HG02943 (cell line): ENCODE data around the gene TBC1D14.

Experiments
- ATAC-seq: cut with Tn5 transposase; IDR thresholded peaks from one replicate; pipeline ENCODE4 v1.9.1; 2021; ENCODE audit warnings: mild to moderate bottlenecking, low read depth, moderate library complexity; ENCODE audit not compliant: unreplicated experiment

Gene TBC1D14

DNA sequence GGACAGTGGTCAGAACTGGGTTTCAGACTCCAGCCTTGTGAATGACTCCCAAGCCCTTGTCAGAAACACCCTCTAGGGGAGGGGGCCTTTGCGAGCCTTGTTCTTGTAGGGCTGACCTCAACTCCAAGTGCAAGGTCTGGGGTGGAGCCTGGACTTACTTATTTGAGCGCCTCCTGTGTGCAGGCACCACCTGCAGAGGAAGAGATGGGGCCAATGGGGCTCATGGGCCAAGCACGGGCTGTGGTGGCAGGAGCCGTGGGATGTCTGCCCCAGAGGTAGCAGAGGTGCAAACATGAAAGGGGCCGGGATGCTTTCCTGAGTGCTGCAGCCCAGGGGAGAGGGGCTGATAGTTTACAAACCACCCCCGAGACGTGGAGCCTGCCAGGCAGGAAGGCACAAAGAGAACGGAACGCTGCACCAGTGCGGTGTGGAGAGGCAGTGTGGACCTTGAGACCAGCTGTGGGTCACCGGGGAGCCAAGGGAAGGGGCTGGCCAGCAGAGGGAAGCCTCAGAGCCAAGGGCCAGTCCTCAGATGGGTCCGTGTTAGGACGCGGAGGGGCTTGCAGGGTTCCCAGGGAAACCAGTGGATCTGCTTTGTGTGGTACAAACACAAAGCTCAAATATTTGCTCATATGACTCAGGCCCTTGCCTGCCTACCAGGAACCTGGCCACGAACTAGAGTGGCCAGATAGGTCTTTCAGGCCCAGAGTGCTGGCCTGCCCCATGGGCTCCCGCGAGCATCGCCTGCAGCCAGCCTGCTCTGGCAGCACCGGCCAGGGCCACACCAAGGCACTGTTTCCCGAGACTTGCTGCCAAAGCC is 124.8 kb downstream of the TBC1D14 start:
- no peak for ATAC-seq

DNA sequence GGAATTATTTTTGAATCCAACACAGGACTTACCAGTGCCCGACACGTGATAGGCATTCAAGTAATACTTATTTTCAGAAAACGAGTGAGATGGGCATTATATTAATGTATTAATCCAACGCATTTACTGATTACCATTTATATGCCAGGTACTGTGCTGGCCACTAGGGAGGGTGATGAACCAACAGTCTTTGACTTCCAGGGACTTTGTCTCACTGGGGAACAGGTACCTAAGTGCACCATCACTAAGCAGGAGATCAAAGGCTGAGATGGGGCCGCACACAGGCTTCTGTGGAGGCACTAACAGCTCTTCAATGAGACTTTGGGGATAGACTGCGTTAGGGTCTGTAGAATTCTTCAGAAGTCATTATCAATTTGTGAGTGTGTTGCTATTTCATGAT is 127.8 kb downstream of the TBC1D14 start:
- no peak for ATAC-seq

DNA sequence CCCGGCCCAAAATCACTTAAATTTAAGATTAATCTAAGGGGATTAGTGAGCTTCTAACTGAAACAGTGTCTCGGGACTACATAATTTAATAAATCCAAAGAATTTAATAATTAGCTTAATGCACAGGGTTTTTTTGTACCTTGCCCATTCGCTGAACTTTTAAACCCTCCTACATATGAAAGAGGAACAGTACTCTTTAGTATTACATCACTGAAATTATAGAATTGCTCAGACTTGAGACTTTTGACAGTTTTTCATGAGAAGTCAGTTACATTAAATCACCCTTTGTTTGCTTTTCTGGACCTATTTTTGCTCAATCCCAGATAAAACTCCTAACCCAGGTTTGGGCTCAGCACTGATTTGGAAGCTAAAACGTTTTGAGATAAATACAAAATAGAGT is 131.1 kb downstream of the TBC1D14 start:
- no peak for ATAC-seq

DNA sequence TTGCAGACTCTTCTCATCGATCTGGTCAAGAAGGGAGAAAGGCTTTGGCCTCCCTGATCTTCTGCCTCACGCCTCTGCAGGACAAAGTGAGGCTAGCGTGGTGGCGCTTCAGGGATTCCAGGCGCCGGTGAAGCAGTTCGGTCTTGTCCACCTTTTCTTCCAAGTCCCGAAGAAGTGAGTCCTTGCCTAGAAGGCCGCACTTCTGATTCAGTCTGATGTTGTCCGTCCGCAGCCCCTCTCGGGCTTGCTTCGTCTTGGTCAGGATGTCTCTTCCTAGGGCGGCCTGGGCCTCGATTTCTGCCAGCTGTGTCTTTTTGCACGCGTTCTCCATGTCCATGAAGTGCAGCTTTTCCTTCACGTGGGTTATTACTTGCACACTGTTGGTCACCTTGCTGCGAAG is 131.6 kb downstream of the TBC1D14 start:
- ATAC-seq: no peak

DNA sequence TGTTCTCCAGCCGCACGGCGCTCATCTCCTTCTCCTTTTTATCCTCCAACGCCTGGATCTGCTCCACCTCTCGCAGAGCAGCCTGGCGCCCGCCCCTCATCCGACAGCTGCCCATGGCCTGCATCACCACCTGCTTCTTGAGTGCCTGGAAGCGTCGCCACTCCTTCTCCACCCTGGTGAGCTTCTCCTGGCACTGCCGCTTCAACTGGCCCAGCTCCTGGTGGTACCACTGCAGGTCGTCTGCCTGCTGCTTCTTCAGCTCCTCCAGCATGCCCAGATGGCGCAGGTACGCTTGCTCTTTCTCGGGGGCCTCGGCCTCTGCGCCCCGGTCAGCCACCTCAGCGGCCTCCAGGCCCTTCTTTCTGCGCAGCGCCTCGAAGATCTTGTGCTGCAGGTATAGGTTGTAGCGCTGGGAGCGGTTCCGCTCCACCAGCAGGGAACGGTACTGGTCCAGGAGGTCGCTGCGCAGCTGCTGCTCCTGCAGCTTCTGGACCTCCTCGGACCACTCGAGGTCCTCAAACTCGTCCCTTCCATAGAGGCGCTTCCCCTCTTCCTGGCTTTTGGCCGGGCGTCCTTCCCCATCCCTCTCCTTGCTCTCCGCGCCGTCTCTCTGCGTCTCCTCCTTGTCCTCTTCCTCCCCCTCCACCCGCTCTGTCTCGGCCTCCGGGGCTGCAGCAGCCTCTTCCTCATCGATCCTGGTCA is 132.3 kb downstream of the TBC1D14 start:
- ATAC-seq: no peak

DNA sequence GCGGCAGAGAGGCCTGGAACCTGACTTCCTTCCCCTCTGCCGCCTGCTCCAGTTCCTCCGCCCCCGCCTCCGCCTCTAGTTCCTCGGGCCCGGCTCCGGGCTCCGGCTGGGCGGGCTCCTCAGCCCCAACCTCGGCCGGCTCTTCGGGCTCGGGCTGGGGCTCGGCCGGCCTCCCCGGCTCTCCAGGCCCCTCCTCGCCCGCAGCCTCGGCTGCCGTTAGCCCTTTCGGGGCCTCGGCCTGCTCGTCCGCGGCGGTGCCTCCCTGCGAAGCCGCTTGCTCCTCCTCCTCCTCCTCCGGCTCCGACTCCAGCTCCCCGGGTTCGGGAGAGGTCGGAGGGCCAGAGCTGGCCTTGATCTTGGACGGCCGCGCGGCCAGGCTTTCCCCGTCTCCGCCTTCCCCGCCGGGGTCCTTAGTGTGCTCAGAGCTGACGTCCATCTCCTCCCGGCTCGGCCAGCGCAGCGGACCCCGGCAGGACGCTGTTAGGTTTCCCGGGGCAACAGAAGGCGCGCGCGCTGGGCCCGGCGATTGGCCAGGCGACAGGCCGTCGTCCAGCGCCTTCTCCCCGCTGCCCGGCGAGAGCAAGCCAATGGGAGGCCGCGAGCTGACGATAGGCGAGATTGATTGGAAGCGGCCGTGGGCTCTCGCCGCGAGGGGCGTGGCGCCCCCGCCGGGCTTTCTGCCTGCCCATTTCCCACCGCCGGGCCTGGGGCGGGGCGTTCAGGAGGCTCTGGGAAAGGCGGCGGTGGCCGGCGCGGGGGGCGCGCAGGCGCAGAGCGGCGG is 133.1 kb downstream of the TBC1D14 start:
- ATAC-seq: peak; percentile 73

DNA sequence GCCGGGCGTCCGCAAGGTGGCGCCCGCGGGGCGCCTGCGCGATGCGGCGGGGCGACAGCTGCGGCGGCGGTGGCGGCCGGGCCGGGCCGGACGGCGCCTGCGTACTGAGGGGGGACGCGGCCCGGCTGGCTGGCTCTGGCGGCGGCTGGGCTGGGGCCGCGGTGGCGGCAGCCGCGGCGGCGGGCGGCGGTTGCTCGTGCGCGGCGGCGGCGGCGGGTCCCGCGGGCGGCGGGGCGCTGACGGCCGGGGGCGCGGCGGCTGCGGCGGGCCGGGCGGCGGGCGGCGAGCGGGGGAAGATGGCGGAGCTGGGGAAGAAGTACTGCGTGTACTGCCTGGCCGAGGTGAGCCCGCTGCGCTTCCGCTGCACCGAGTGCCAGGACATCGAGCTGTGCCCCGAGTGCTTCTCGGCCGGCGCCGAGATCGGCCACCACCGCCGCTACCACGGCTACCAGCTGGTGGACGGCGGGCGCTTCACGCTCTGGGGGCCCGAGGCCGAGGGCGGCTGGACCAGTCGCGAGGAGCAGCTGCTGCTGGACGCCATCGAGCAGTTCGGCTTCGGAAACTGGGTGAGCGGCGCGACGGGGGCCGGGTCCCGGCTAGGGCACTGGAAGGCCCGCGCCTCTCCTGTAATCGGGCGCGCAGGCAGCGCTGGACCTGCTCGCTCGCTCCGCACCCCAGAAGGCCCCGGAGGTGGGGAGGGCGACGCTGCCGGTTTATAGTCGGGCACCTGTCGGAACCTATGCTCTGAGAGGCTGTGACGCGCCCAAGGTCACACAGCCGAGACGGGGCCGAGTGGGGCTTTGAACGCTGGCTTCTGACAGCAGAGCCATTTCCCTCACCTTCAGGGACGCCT is 133.9 kb downstream of the TBC1D14 start, which contains the start of gene TADA2B:
Gene TADA2B (plus strand): TSS at position 89 of the 853 bp plus-strand sequence. CDS start 208 bp downstream, at position 297.
- peak; percentile 32 for ATAC-seq

DNA sequence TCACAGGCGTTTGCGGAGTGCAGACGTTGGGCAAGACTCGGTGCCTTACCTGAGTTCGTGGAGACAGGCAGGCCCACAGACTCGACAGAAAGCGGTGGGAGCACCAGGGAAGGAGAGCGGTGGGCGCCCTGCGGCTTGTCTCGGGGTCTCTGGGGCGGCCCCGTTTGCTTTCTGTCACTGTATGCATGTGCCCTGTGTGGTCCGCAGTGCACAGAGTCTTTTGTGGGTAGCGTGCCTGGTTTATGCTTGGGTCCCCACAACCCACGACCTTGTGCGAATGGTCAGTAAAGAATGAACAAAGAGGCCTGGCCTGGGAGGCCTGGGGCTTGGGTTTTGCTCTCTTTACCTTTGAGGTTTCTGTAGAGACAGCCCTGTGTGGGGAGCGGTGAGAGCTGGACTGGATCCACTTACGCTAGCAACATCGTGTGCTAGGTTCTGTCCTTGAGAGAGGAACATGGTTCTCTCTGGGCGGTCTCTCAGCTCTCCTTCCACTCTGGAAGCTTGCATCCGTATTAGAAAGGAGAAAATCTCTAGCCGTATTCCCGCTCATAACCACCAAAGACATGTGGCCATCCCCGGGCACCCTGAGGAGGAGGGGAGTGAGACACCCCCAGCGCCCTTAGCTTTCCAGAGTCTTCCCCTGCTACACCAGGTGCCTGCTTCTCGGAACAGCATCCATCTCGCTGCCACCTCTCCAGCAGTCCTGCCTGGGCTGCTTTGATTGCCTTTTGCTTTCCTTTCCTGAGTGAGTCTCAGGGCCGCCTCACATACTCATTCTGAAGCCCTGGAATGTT is 134.7 kb downstream of the TBC1D14 start:
- ATAC-seq: no peak

DNA sequence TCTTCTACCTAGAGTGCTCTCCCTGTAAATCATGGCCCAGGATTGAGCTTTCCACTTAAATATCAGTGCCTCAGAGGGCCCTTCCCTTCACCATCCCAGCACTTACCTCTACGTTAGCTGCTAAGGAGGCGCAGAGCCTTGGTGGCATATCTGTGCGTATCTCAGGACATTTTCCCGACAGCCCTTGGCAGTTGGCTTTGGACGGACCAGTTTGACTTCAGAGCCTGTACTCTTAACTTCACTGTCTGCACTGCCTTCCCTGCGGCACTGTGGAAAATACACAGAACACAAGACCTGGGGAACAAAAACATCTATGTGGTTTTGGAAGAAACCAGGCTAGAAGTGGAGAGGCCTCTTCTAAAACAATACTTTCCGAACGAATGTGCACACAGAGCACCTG is 135.9 kb downstream of the TBC1D14 start:
- ATAC-seq: no peak

DNA sequence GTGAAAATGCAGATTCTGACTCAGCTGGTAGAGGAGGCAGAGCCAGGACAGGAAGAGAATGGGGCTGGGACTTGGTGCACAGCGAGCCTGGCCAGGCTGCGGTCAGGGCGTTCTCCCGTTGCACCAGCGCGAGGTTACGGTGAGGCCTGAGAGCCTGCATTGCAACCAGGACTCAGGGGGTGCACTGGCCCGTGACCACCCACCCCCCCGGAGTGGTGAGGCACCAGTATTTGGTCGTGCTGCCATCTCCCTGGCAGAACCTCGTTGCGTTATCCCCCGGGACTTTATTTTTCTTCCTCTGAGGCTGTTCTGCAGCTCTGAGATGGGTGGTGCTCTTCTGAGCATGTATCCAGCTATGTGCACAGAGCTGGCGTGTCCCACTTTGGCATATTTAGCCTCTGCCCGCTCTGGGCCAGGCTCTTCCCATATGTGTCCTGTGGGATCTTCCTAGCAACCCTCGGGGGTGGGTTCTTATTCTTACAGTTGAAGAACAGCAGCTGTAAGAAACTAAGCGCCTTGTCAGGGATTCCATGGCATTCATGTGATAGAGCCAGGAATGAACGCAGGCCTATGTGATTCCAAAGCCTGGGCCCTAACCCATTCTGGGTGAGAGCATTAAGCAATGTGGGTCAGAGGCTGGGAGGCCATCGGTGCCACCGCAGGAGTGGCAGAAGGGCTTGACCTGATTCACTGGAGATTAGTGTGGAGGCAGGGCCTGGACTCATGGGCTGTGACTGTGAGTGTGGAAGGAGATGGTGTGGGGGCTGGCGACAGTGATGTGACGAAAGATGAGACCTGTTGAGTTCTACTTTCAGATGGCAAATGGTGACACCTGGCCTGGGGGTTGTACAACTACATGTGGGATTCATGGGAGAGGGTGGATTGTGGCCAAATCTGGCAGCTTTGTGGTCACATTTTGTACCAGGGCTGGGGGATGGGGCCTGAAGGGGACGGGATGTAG is 136.6 kb downstream of the TBC1D14 start:
- ATAC-seq: no peak

DNA sequence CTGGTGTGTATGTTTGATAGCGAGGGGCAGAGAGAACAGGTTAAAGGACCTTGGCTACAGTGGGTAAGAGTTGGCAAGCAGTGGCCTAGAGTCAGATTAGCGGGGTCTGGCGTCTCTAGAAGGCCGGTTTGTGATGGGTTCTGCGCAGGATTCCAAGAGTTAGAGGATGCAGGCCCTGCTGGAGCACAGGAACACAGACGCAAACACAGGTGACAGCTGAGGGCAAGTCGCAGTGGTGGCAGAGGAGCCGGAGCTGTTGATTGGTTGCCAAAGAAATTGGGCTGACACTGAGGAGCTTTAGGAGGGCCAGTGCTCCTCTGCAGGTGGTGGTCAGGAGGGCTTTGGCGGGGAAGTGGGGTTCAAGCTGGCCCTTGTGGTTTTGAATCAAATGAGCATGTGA is 137.3 kb downstream of the TBC1D14 start:
- no peak for ATAC-seq

DNA sequence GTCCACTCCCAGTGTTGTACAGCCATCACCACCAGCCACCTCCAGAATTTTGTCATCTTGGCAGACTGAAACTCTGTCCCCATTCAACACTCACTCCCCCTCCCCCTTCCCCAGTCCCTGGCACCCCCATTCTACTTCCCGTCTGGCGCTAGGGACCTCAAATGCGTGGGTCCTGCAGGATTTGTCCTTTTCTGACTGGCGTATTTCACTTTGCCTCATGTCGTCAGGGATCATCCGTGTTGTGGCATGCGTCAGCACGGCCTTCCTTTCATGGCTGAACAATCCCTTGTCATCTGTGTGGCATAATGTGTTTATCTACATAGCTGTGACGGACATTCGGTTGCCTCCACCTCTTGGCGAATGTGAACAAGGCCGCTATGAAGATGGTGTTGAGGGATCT is 139.0 kb downstream of the TBC1D14 start:
- no peak for ATAC-seq

DNA sequence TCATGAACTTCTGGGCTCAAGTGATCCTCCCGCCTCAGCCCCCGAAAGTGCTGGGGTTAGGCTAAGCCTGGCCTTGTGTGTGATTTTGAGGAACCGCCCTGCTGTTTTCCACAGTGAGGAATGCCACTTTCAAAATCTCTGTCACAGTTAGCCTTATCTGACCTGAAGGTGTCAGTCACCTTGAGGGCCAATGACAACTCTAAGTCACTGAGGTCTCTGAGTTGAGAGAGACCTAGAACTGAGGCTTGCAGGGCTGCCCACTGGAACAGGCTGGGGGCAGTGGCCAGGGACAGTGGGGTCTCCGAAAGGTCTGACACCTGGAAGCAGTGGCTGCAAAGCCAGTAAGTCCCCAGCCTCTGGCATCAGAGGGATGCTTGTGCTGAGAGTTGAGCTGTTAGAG is 139.7 kb downstream of the TBC1D14 start:
- ATAC-seq: no peak

DNA sequence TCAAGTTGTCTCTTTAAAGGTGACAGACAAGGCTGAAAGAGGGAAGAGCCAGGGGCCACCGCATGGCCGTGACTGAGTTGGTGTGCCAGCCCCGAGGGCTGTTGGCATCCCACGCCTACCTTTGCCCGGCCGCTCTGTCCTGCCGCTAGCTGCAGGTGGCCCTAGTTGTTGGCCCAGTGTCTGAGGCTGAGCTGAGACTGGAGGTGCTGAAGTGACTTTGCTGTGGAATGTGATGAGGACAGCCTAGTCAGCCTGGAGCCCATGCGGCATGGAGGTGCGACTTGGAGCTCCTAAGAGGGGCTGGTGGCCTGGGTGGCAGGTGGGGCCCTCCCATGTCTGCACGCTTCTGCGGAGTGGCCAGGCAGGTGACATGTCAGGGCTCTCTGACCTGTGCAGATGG is 140.1 kb downstream of the TBC1D14 start:
- ATAC-seq: no peak

DNA sequence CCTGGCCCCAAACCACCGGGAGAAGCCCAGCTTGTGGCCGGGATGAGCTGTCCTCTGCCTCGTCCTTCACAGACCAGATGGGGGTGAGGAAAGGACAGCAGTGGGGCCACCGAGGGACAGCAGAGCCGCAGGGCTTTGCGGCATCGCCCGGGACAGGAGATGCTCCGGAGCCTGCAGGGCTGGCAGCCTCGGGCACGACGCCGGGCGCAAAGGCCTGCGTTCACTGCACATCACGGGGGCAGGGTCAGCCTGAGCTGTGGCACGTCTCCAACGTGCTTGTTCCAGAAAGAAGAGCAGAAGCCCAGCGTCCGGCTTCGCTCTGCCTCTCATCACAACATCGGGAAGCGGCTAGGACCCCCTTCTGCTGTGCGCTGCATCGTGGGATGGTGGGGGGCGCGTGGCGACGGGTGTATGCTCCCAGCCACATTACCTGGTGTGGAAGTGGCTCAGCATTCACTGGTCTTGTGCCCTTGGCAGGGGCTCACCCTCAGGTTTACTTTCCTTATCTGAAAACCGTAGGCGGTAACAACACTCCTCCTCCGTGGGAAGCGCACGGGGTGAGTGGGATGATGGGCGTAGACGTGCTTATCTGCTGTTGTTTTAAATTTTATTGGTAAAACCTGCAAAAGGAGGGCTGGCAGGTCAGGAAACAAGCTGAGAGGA is 141.0 kb downstream of the TBC1D14 start:
- no peak for ATAC-seq

DNA sequence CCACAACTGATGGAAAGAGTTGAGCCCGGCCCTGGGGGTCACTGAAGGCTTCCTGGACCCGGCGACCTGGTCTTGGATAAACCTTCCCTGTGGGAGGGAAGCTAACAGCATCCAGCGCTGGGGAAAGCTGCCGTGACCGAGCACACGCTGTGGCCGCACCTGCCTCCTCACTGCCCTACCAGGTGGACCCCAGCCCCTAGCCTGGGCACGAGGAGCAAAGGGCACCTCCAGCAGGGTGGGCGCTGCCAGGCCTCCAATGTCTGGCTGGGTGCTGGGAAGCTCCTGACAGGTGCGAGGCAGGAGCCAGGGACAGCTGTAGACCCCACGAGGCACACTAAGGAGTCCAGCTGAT is 141.5 kb downstream of the TBC1D14 start:
- no peak for ATAC-seq

DNA sequence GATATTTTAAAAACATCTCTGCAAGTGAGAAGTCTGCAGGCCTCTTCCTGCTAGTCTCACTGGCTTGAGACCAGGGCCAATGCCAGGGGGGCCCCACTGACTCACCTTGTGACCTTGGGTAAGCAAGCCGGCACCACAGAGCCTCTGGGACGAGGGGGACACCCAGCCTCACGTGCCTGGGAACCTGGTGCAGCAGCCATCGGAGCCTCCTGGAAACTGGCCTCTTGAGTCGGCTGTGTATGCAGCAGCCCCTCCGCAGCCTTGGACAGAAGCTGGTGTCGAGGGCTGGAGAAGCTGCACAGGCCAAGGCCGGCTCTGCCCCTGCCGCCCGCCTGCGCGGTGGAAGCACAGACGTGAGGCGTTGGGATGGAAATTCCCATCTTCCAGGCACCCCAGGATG is 142.3 kb downstream of the TBC1D14 start:
- no peak for ATAC-seq

DNA sequence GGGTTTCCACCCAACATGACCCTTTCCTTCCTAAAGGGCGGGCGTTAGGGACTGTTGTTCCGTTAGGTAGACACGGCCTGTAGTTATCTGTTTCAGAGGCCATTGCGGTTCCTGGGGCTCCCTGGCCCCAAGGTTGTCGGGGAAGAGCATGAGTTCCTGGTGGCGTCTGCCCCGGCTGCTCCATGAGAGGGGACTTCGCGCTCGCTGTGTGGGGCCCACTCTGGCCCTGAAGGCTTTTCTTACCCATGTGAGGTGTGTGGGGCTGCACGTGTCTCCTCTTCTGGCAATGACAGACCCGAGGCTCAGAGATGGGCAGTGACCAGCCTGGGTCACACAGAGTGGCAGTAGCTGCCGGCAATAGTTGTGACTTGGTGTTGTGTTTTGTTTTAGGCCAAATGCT is 142.7 kb downstream of the TBC1D14 start:
- no peak for ATAC-seq
